ENCODE measurements around the gene UBE2D1.

Gene UBE2D1

DNA sequence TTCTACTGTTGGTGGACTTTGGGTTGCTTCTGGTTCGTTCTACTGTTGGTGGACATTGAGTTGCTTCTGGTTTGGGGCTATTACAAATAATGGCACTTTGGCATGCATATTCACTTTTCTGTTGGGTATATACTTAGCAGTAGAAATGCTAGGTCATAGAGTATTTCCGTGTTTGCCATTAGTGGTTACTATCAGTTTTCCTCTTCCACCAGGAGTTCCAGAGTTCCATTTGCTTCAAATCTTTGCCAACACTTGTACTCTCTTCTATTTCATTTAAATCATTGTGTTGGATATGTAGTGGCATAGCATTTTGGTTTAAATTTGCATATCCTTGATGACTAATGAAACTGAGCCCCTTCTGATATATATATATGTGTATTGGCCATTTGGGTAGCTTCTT, 15.2 kb downstream of the UBE2D1 start:
- no peaks in the 10 kb centered on the region for H3K9me3 Mint-ChIP-seq
- ATAC-seq (replicated peaks; ENCODE audit: extremely low read depth, poor library complexity, severe bottlenecking): no peak
- H3K27ac Mint-ChIP-seq (ENCODE audit: low read depth): no peak overlapping the region
- DNase-seq (ENCODE audit: low spot score in 2 of 2): no peak
- peaks cover 30% of the 10 kb centered on the region for H3K4me1 Mint-ChIP-seq
- H3K36me3 Mint-ChIP-seq (ENCODE audit: insufficient read depth): no peaks in the 10 kb centered on the region
- no peak overlapping the region for H3K4me3 Mint-ChIP-seq
- no peaks in the 10 kb centered on the region for H3K27me3 Mint-ChIP-seq

DNA sequence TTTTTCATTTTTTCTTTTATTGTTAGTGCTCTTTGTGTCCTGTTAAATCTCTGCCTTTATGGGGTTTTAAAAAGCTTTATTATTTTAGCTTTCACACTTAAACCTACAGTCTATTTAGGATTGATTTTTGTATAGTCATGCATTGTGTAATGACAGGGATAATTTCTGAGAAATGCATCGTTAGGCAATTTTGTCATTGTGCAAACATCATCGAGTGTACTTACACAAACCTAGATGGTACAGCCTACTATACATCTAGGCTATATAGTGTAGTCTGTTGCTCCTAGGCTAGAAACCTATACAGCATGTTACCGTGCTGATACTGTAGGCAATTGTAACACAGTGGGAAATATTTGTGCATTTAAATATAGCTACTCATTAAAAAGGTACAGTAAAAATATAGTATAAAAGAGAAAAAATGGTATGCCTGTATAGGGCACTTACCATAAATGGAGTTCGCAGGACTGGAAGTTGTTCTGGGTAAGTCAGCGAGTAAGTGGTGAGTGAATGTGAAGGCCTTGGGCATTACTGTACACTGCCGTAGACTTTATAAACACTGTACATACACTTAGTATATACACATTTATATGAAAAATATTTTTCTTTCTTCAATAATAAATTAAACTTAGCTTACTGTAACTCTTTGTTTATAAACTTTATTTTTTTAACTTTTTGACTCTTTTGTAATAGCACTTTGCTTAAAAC, 16.0 kb downstream of the UBE2D1 start:
- no peak overlapping the region for H3K27ac Mint-ChIP-seq (ENCODE audit: low read depth)
- H3K27me3 Mint-ChIP-seq: no peaks in the 10 kb centered on the region
- no peaks in the 10 kb centered on the region for H3K9me3 Mint-ChIP-seq
- no peak for ATAC-seq (replicated peaks; ENCODE audit: extremely low read depth, poor library complexity, severe bottlenecking)
- peaks cover 33% of the 10 kb centered on the region for H3K4me1 Mint-ChIP-seq
- no peak for DNase-seq (ENCODE audit: low spot score in 2 of 2)
- no peak overlapping the region for H3K4me3 Mint-ChIP-seq
- no peaks in the 10 kb centered on the region for H3K36me3 Mint-ChIP-seq (ENCODE audit: insufficient read depth)

DNA sequence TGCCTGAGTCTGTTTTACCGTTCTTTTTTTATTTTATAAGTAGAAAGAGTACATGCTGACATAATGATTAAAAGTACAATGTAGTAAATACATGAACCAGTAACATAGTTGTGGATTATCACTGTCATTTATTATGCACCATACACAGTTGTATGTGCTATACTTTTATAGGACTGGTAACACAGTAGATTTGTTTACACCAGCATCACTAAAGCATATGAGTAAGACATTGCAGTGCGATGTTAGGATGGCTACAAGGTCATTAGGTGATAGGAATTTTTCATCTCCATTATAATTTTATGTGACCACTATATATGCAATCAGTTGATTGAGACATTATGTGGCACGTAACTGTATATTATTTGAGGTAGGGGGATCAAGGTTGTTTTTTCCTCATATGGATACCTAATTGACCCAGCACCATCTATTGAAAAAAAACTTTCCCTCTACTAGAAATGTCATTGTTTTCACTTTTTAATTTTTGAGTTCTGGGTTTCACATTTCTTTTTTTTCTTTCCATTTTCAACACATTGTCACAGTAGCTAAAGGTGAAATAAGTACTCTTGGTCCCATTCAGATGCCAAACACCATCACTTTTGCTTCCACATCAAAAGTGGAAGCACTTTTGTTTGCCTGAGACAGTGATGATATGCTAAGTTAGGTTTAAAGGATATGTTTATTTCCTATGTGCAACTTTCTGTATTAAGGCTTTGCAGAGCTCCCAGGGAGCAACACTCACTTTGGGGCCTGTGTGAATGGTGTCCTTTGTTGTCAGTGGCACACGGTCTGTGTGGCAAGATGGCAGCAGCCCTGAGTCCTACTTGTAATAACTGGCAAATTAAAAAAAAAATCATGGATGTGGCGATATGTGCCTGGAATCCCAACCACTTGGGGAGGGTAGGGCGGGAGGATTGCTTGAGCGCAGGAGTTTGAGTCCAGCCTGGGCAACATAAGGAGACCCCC, 17.1 kb downstream of the UBE2D1 start:
- no peak overlapping the region for H3K4me3 Mint-ChIP-seq
- H3K9me3 Mint-ChIP-seq: no peaks in the 10 kb centered on the region
- H3K36me3 Mint-ChIP-seq (ENCODE audit: insufficient read depth): no peaks in the 10 kb centered on the region
- no peak for ATAC-seq (replicated peaks; ENCODE audit: extremely low read depth, poor library complexity, severe bottlenecking)
- peaks cover 31% of the 10 kb centered on the region for H3K4me1 Mint-ChIP-seq
- DNase-seq (ENCODE audit: low spot score in 2 of 2): no peak
- H3K27ac Mint-ChIP-seq (ENCODE audit: low read depth): no peak overlapping the region
- H3K27me3 Mint-ChIP-seq: no peaks in the 10 kb centered on the region

DNA sequence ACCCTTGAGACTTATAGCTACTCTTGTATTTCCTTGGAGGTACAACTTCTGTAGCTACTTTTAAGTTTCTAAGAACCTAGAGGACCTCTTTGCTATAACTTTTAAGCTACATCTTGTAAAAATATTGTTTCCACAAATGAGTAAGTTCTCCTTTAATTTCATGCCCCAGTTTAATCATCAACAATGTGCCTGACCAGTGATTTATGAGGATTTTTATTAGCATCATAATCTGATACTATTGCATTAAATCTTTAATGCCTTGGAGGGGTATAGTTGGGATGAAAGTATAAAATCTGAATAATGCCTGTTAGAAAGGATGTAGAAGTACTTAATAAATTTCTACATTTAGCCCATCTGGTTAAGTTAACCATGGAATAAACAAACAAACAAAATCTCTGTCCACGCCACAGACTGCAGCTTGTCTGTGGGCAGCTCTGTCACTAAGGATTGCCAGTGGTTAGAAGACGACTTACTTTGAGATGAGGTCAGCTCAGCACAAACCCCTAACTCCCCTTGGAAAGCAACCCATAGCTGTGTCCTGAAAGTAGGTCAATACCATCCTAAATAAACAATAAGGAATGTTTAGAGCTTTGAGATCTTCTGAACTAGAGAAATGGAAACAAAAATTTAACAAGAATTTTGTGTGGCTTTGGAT, 18.3 kb downstream of the UBE2D1 start:
- H3K9me3 Mint-ChIP-seq: no peaks in the 10 kb centered on the region
- H3K36me3 Mint-ChIP-seq (ENCODE audit: insufficient read depth): no peaks in the 10 kb centered on the region
- H3K27ac Mint-ChIP-seq (ENCODE audit: low read depth): no peak overlapping the region
- H3K4me1 Mint-ChIP-seq: peaks cover 32% of the 10 kb centered on the region
- ATAC-seq (replicated peaks; ENCODE audit: extremely low read depth, poor library complexity, severe bottlenecking) (no peak), DNase-seq (ENCODE audit: low spot score in 2 of 2) (no peak)
- H3K27me3 Mint-ChIP-seq: no peaks in the 10 kb centered on the region
- no peak overlapping the region for H3K4me3 Mint-ChIP-seq

DNA sequence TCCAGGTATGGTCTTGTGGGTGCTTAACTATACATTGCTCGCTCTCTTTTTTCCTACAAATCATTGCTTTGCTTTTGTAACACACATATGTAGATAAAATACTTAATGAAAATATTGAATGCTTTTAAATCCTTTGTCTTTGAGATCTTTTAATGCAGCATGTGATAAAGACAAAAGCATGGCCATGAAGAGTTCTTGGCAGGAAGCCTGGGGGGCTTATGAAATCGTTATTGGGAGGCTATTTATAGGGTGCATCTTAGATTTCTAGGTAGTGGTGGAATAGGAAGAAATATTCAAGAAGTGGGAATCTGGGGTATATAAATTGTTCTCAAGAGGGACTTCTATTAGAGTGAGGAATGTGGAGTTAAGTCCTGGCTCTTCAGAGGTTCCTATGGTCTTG, 21.9 kb downstream of the UBE2D1 start:
- Mint-ChIP-seq H3K4me1 (peaks cover 29% of the 10 kb centered on the region), H3K36me3 (ENCODE audit: insufficient read depth) (peaks cover 1% of the 10 kb centered on the region), H3K9me3 (no peaks in the 10 kb centered on the region), H3K27me3 (no peaks in the 10 kb centered on the region), H3K4me3 (no peak overlapping the region), H3K27ac (ENCODE audit: low read depth) (no peak overlapping the region)
- ATAC-seq (replicated peaks; ENCODE audit: extremely low read depth, poor library complexity, severe bottlenecking): no peak
- DNase-seq (ENCODE audit: low spot score in 2 of 2): no peak

DNA sequence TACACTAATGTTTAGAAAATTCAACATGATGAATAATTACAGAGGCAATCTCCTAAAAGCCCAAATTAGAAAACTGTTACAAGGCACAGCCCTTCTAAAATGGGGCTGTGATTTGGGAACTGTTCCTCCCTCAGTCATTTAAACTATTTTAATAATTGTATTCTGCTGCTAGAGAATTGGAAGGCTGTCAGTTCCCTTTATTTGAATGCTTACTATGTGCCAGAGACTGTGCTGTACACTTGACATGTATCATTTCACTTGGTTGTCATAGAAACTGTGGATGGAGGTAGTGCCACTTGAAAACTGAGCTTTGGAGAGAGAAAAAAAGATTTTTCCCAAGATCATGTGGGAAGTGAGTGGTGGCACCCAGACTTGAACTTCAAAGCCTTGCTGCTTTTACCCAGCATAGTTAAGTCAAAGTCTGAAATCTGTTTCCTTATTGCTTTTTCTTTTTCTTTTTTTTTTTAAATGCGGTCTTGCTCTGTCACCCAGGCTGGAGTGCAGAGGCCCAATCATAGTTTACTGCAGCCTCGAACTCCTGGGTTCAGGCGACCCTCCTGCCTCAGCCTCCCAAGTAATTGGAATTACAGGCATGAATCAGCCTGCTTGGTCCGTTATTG, 23.6 kb downstream of the UBE2D1 start:
- no peak for ATAC-seq (replicated peaks; ENCODE audit: extremely low read depth, poor library complexity, severe bottlenecking)

DNA sequence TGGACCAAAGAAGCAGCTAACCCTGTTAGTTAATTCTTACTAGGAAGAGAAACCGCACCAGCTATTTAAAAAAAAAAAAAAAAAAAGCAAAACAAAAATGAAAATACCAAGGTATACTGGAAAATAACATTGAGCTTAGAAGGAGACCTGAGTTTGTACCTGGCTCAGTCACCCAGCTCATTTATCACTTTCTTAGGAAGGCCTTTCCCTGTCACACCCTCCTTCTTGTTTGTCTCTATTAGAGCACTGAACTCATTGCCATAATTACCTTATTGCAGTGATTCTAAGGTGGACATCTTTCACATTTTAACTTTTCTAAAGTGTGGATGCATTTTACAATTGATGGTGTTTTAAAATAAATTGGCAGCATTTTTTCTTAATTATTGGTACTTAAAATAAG, 24.1 kb downstream of the UBE2D1 start:
- ATAC-seq (replicated peaks; ENCODE audit: extremely low read depth, poor library complexity, severe bottlenecking) (no peak), DNase-seq (ENCODE audit: low spot score in 2 of 2) (no peak)
- Mint-ChIP-seq H3K27me3 (no peaks in the 10 kb centered on the region), H3K9me3 (no peaks in the 10 kb centered on the region), H3K36me3 (ENCODE audit: insufficient read depth) (peaks cover 6% of the 10 kb centered on the region), H3K27ac (ENCODE audit: low read depth) (no peak overlapping the region), H3K4me3 (no peak overlapping the region), H3K4me1 (peaks cover 29% of the 10 kb centered on the region)

More for the DNA sequence above, 23.6 kb downstream of the UBE2D1 start:
- H3K27me3 Mint-ChIP-seq: no peaks in the 10 kb centered on the region
- peaks cover 29% of the 10 kb centered on the region for H3K4me1 Mint-ChIP-seq
- H3K9me3 Mint-ChIP-seq: no peaks in the 10 kb centered on the region
- no peak for DNase-seq (ENCODE audit: low spot score in 2 of 2)
- H3K4me3 Mint-ChIP-seq: no peak overlapping the region
- H3K36me3 Mint-ChIP-seq (ENCODE audit: insufficient read depth): peaks cover 3% of the 10 kb centered on the region
- no peak overlapping the region for H3K27ac Mint-ChIP-seq (ENCODE audit: low read depth)

DNA sequence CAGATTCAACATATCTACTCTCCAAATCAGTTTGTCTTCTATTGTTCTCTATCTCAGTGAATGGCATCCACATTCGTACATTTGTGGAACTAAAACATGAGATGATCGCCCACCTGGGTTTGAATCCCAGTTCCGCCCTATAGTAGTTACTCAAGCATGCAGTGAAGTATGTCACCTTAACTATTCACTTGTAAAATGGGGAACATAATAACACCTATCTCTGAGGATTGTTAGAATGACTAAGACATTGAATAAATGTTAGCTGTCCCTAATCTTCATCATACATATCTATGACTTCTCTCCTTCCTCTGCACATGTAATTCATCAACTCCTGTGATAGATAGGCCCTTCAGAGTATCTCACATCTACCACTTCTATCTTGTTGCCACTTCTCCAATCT, 24.7 kb downstream of the UBE2D1 start:
- H3K27ac Mint-ChIP-seq (ENCODE audit: low read depth): no peak overlapping the region
- peaks cover 8% of the 10 kb centered on the region for H3K36me3 Mint-ChIP-seq (ENCODE audit: insufficient read depth)
- no peaks in the 10 kb centered on the region for H3K27me3 Mint-ChIP-seq
- H3K4me1 Mint-ChIP-seq: peaks cover 29% of the 10 kb centered on the region
- H3K4me3 Mint-ChIP-seq: no peak overlapping the region
- no peaks in the 10 kb centered on the region for H3K9me3 Mint-ChIP-seq
- no peak for DNase-seq (ENCODE audit: low spot score in 2 of 2)
- ATAC-seq (replicated peaks; ENCODE audit: extremely low read depth, poor library complexity, severe bottlenecking): no peak

DNA sequence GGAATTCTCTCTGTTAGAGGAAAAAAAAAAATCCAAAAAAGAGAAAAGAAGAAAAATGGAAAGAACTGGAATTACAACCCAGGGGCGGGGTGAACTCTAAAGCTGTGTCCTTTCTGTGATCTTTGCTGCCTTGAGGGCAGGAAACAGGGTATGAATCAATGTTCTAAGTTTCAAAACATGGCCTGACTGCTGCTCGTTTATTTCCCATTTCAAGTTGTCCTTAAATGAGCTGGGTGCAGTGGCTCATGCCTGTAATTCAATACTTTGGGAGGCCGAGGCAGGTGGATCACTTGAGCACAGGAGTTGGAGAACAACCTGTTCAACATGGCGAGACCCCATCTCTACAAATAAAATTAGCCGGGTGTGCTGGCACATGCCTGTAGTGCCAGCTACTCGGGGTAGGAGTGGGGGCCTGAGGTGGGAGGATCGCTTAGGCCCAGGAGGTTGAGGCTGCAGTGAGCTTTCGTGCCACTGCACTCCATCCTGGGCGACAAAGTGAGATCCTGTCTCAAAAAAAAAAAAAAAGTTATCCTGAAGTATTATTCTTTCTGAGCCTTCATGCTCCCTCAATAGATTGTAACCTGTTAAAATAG, 25.7 kb downstream of the UBE2D1 start:
- DNase-seq (ENCODE audit: low spot score in 2 of 2): no peak
- Mint-ChIP-seq H3K36me3 (ENCODE audit: insufficient read depth) (peaks cover 10% of the 10 kb centered on the region), H3K4me1 (peaks cover 22% of the 10 kb centered on the region), H3K27me3 (no peaks in the 10 kb centered on the region), H3K9me3 (no peaks in the 10 kb centered on the region), H3K4me3 (no peak overlapping the region), H3K27ac (ENCODE audit: low read depth) (no peak overlapping the region)
- no peak for ATAC-seq (replicated peaks; ENCODE audit: extremely low read depth, poor library complexity, severe bottlenecking)

DNA sequence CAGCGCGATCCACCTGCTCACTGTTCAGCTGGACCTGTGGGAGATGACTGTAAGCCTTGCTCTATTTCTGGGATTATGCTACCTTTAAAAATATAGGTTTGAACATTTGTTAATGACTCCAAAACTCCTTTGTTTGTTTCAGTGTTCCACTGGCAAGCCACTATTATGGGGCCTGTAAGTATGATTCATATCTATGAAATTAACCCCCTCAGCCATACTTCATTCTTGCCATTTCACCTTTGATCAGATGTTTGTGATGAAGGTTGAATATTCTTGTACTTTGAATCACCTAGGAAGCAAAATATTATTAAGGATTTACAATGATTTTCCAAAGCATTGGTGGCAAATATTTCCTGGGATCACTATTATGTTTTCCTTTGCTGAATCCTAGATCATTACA, 26.5 kb downstream of the UBE2D1 start:
- H3K4me1 Mint-ChIP-seq: peaks cover 17% of the 10 kb centered on the region
- peaks cover 10% of the 10 kb centered on the region for H3K36me3 Mint-ChIP-seq (ENCODE audit: insufficient read depth)
- no peaks in the 10 kb centered on the region for H3K27me3 Mint-ChIP-seq
- no peak for ATAC-seq (replicated peaks; ENCODE audit: extremely low read depth, poor library complexity, severe bottlenecking)
- no peak overlapping the region for H3K4me3 Mint-ChIP-seq
- H3K27ac Mint-ChIP-seq (ENCODE audit: low read depth): no peak overlapping the region
- no peak for DNase-seq (ENCODE audit: low spot score in 2 of 2)
- H3K9me3 Mint-ChIP-seq: no peaks in the 10 kb centered on the region

DNA sequence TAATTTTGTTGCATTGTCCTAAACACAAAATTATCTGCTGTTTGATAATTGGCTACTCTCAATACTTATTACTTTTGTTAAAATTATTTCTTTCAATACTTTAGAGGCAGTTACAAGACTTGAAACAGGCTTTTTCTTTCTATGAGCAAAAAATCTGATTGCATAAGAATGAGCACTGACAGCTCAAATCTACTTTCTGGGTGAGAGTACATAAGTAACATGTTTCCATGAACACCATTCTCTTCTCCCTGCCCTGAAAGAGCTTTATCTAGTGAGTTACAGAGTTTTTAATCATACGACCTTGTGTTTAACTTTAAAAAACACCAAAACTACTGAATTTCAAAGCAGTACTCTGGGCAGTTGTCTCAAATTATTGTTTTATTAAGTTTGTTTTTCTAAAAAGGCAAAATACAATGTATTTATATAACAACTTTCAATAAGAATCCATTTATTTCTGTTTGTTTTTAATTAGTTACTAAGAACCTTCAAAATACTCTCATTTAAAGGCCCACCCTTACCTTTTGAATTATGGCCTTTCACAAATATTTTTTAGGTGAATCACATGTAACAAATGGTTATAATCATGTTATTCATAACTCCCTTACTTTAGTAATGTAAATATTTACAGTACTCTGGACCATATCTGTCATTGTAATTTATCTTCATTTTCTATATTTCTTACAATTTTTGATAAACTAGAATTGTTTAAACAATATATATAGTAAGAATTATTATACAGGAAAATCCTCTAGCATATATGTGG, 27.4 kb downstream of the UBE2D1 start:
- peaks cover 10% of the 10 kb centered on the region for H3K36me3 Mint-ChIP-seq (ENCODE audit: insufficient read depth)
- ATAC-seq (replicated peaks; ENCODE audit: extremely low read depth, poor library complexity, severe bottlenecking) (no peak), DNase-seq (ENCODE audit: low spot score in 2 of 2) (no peak)
- H3K27ac Mint-ChIP-seq (ENCODE audit: low read depth): no peak overlapping the region
- H3K4me1 Mint-ChIP-seq: peaks cover 11% of the 10 kb centered on the region
- H3K27me3 Mint-ChIP-seq: no peaks in the 10 kb centered on the region
- no peaks in the 10 kb centered on the region for H3K9me3 Mint-ChIP-seq
- H3K4me3 Mint-ChIP-seq: no peak overlapping the region
